Activated T-cell treated with anti-CD3 and anti-CD28 coated beads, Interleukin-2, amount 50 U/mL, for 48 hours (primary cell): Measurements from ENCODE around the gene PROKR2.
A peak's percentile ranks its signal among the peaks of the same experiment; 100 is the strongest.

Experiments used
- DNase-seq, 2 experiments: peaks; one replicate each; pipeline ENCODE4 v3.0.0-alpha.2; 2020

PROKR2 gene

GRCh38 chr20:5316188-5317158 is at the start of gene PROKR2:
PROKR2 (minus strand) TSS chr20:5316954; CDS start chr20:5314369, 2,585 bp downstream.
- DNase-seq, result peak; percentile 43 to 49

DNA sequence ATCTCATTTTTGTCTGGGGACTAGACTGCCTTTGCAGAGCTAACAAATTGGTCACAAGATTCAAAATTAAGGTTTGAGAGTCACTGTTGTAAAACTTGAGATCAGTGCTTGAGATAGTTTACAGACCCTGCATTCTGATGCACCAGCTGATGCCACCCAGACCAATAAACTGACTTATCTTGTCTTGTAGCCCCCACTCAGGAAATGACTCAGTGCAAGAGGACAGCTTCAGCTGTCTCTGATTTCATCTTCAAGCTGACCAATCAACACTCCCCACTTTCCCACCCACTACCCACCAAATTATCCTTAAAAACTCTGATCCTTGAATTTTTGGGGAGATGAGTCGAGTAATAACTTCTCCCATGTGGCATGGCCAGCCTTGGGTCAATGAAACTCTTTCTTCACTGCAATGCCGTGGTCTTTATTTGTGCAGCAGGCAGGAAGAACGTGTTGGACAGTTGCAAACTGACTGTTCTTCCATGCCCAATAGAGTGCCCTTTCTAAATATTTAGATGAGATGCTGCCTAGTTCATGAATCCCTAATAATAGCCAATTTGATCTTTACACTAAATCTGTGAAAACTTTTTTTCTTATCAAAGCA is 48.3 kb upstream of the PROKR2 start:
- no peak for DNase-seq

DNA sequence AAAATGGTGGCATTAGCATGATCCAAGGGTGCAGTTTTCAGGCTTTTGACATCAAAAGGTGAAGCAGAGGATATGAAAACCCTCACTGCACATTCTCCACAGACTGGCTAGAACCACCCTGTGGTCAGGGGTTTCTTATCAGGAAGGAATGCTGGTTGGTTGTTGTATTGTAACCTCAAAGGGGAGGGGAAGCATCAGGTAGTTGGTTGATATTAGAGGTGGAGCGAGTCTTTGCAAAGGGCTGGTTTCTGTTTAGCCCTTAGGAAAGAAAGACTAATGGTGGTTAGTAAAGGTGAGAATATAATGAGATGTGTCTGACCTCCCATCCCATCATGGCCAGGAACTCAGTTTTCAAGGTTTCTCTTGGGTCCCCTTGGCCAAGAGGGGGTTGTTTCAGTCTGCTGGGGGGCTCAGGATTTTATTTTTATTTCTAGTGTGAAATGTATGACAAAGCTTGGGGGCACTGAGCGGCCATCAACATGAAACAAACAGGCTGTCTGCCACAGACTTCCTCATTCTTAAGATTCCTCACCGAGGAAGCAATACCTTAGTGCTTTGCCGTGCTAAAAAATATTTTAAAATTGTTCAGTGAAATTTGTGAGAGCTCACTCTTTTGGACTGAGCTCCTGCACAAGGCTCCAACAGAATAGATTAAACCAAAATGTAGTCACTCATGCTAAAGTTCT is 47.5 kb upstream of the PROKR2 start:
- DNase-seq, result no peak

DNA sequence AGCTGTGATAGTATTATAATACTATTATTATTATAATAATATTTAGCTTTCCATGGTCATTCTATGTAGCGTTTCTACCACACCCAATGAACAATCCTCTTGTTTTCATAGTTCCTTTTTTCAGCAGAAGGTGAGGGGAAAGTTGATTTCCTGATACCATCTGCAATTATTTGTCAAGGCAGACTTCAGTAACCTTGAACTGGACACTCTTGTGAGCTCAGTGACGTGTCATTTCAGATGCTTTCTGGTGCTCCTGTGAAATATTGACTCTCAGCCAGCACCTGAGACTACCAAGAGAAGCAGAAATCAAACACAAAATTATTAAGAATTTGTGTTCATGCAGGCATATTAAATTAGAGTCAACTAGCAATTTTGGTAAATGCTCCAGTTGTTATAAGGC is 46.0 kb upstream of the PROKR2 start:
- DNase-seq, result no peak

GRCh38 chr20:5361176-5361575 is 44.4 kb upstream of the PROKR2 start:
- no peak for DNase-seq

GRCh38 chr20:5357946-5358345 is 41.2 kb upstream of the PROKR2 start:
- no peak for DNase-seq

- no peak for DNase-seq
Observed at GRCh38 chr20:5356941-5357340, 40.2 kb upstream of the PROKR2 start.

- no peak for DNase-seq
Observed at GRCh38 chr20:5354901-5355300, 38.1 kb upstream of the PROKR2 start.

DNA sequence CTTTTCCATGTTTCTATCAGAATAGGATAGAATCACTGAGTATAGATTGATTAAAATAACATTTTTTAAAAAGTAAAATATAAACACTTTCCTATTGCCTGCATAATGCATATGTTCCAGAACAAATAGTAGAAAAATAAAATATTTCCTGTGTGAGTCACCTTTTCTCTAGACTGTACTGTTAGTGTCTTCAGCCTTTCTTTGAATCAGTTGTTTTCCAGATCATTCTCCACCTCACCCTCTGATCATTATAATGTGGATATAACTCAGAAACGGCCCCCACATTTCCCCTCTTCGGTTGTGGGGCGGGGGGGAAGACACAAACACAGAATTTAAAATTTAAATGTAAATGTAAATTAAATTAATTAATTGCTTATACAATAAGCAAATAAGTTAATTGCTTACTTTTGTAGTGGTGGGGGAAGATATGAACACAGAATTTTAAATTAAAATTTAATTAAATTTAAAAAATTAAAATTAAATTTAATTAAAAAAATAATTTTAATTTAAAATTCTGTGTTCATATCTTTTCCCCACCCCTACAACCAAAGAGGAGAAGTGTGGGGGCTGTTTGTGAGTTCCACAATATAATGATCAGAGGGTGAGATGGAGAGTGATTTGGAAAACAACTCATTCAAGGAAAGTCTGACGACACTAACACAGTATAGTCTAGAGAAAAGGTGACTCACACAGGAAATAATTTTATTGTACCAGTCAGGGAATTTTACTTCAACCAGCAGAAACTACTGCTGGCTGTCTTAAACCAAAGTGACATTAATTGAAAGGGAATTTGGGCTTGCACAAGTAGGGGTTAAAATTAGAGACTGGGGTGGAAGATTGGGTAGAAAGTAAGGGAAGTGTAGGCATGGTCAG is 37.1 kb upstream of the PROKR2 start:
- peak in 1 of 2 experiments; percentile 20 for DNase-seq

GRCh38 chr20:5349448-5349847 is 32.7 kb upstream of the PROKR2 start:
- no peak for DNase-seq

- no peak for DNase-seq
Observed at GRCh38 chr20:5342021-5342420, 25.3 kb upstream of the PROKR2 start.

GRCh38 chr20:5331340-5331739 is 14.6 kb upstream of the PROKR2 start:
- no peak for DNase-seq

DNA sequence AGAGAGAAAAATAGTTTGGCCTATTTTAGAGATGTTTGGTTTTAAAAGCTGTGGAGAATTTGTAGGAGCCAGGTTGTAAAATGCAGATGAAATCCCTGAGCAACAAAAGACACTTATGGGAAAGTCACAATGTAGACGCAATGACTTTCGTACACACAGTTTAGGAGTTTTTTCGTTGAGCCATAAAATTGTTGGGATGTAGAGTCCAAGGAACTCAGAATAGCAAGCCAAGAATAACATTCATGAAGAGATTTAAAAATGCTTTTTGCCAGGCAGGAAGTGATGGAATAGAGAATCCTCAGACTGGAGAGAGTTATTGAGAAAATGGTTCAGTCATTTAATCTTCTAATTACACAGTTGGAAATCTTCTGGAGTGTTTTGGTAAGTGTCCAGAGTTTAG is 11.5 kb upstream of the PROKR2 start:
- DNase-seq, result no peak

- no peak for DNase-seq
Observed at GRCh38 chr20:5327356-5327755, 10.6 kb upstream of the PROKR2 start.

DNA sequence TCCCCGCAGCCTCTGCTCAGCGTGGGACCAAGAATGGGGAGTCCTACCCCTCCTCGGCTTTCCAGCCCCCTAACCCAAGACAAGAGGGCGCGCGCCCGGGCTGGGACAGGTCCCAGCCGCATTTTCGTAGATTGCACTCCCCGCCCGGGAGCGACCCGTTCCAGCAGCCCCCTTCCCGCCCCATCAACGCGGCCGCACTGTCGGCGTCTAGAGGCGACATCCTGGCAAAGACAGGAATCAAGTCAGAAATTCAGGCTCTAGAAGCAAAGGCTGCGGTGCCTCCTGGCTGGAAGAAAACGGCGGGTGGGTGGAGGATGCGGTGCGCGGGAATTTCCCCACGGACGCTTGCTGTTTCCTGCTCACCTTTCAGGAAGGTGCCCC is 957 bp downstream of the PROKR2 start:
- no peak for DNase-seq

DNA sequence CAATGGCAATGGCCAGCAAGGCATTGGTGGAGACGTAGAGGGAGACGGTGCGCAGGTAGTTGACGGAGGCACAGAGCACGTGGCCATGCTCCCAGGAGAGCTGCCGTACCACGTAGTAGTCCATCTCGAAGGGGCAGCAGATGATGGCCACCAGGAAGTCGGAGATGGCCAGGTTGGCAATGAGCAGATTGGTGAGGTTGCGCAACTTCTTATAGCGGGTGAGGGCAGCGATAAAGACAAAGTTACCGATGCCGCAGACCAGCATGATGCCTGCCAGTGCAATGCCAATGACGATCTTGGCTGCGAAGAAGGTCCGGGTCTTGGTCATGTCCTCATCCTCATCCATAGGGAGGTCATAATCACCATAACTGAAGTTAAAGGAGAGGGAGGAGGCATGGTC is 2.8 kb downstream of the PROKR2 start:
- DNase-seq, result no peak

- no peak for DNase-seq
Observed at GRCh38 chr20:5312518-5312917, 4.2 kb downstream of the PROKR2 start.

- DNase-seq, result no peak
Observed at GRCh38 chr20:5309971-5310370, 6.8 kb downstream of the PROKR2 start.

DNA sequence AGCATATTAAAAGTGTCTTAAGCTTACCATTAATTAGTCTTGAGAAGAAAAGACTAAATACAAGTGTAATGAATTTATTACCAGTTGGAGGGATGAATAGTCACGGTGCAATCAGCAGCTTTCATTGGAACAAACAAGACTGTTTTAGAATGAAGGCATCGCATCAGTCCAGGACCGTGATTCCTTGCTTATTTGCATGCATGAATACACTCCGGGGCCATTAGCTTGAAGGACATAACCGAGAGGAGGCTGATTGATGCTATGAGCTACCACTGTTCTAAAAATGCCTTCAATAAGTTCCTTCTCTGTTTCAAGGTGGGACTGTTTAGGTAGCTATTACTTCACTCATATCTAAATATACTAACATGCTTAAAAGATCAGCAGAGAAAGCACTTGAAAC is 17.9 kb downstream of the PROKR2 start:
- DNase-seq, result no peak

DNA sequence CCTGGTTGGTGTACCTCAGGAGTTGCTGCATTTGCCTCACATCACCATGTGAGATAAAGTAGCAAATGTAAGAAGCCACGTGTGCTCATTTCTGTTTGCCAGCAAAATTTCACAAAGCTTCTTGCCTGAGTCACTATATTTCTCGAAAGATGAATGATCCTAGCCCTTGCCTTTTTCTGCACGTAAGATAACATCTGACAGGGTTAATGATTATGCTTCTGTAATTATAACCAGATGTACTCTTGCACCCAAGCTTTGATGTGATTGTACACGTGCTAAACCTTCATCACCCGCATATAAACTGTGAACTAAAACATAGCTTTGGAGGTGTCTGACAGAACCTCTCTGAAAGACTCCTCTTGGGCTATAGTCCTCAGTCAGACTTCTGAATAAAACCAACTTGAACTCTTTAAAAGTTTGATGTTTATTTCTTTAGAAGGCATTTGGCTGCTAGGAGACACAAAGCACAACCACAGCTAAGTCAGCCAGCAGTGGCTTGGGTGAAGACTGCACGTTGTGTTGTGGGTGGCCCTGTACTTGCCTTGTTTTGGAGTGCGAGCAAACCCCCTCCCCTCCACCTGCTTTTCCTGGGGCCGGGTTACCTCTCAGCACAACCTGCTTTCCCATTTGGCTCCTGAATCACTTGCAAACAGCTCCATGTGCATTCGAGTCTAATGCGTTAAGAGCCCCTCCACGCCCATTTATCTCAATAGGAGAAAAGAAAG is 19.3 kb downstream of the PROKR2 start:
- no peak for DNase-seq

GRCh38 chr20:5290596-5290995 is 26.2 kb downstream of the PROKR2 start:
- no peak for DNase-seq

DNA sequence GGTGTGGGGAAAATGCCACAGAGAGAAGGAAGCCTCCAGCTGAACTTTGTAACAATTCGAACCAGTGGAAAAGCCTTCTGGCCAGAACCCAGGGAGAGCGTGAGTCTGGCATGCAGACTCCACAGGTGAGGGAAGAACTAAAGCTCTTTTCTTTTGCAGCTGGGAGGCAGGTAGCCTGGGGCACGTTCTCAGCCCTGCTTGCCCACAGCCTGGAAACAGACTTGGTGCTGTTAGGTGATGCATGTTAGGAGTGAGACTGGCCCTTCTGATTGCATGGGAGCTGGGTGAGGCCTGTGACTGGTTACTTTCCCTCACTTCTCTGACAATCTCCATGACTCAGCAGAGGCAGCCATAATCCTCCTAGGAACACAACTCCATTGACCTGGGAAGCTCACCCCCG is 34.2 kb downstream of the PROKR2 start:
- DNase-seq, result no peak
